DOHH2 (cell line): ENCODE results near the gene MSX1.

ENCODE experiments used
- H3F3A ChIP-seq: fragments of 200-600 bp; sonication (generic), shearing (Covaris generic); 2 replicates; pipeline ENCODE4 v1.6.0; 2016; ENCODE audit warnings: antibody characterized with exemption, mild to moderate bottlenecking; ENCODE audit not compliant: control insufficient read depth, insufficient read depth
- H3K27ac ChIP-seq: fragments of 200-600 bp; sonication (generic); 2 replicates; pipeline ENCODE4 v1.5.1; 2014; ENCODE audit warnings: low read depth, mild to moderate bottlenecking, low read length, moderate library complexity
- H3K27me3 ChIP-seq: fragments of 200-600 bp; sonication (generic); 2 replicates; pipeline ENCODE4 v1.6.1; 2014; ENCODE audit warnings: mild to moderate bottlenecking, low read length, mixed read lengths; ENCODE audit not compliant: control insufficient read depth
- H3K36me3 ChIP-seq: fragments of 200-600 bp; sonication (generic); 2 replicates; pipeline ENCODE4 v1.6.1; 2014; ENCODE audit warnings: mild to moderate bottlenecking, low read length, moderate library complexity, mixed read lengths; ENCODE audit not compliant: control insufficient read depth
- H3K4me1 ChIP-seq: fragments of 200-600 bp; sonication (generic); 2 replicates; pipeline ENCODE4 v1.6.1; 2014; ENCODE audit warnings: mild to moderate bottlenecking, low read length, mixed read lengths; ENCODE audit not compliant: control insufficient read depth
- H3K4me2 ChIP-seq: fragments of 200-600 bp; sonication (generic); 2 replicates; pipeline ENCODE4 v1.6.0; 2014; ENCODE audit warnings: mild to moderate bottlenecking, low read length, moderate library complexity
- H3K4me3 ChIP-seq: fragments of 200-600 bp; sonication (generic); 2 replicates; pipeline ENCODE4 v1.5.1; 2014; ENCODE audit warnings: mild to moderate bottlenecking, low read length, mixed read lengths
- H3K79me2 ChIP-seq: fragments of 200-600 bp; sonication (generic); 2 replicates; pipeline ENCODE4 v1.6.1; 2014; ENCODE audit warnings: mild to moderate bottlenecking, low read length, mixed read lengths; ENCODE audit not compliant: control insufficient read depth
- H3K9me2 ChIP-seq: fragments of 200-600 bp; sonication (generic); replicated peaks from 2 replicates; pipeline ENCODE4 v1.6.1; 2014; ENCODE audit warnings: mild to moderate bottlenecking, low read length, mixed read lengths; ENCODE audit not compliant: control insufficient read depth
- H3K9me3 ChIP-seq: fragments of 200-600 bp; sonication (generic); 2 replicates; pipeline ENCODE4 v1.6.1; 2014; ENCODE audit warnings: antibody characterized with exemption, low read length, mixed read lengths; ENCODE audit not compliant: control insufficient read depth, insufficient read depth
- H4K20me1 ChIP-seq: fragments of 200-600 bp; sonication (generic); 2 replicates; pipeline ENCODE4 v1.6.0; 2014; ENCODE audit warnings: low read depth, mild to moderate bottlenecking, antibody characterized with exemption, low read length, moderate library complexity; ENCODE audit not compliant: control insufficient read depth, insufficient read depth
- CTCF ChIP-seq: fragments of 200-600 bp; sonication (generic); IDR thresholded peaks from one replicate; pipeline ENCODE4 v1.5.1; 2014; ENCODE audit warnings: antibody characterized with exemption, mild to moderate bottlenecking, low read depth, low read length; ENCODE audit not compliant: poor library complexity, severe bottlenecking
- EZH2phosphoT487 ChIP-seq: fragments of 200-600 bp; sonication (generic); IDR thresholded peaks from 2 replicates; pipeline ENCODE4 v1.6.1; 2017; ENCODE audit warnings: borderline replicate concordance, mild to moderate bottlenecking, antibody characterized with exemption, low read length, moderate library complexity, mixed read lengths

The MSX1 gene

GRCh38 chr4:4854649-4855295 is 4.7 kb upstream of the MSX1 start:
- no peaks in the 10 kb centered on the region for H4K20me1 ChIP-seq
- TF ChIP-seq CTCF, result no peak
- TF ChIP-seq EZH2phosphoT487, result no peak; the same call in 1 of the 2 replicates
- no peak overlapping the region for H3K27ac ChIP-seq
- no peak overlapping the region for H3K4me3 ChIP-seq
- peaks cover under 1% of the 10 kb centered on the region for H3K79me2 ChIP-seq
- peaks cover 55% of the 10 kb centered on the region for H3K27me3 ChIP-seq
- no peaks in the 10 kb centered on the region for H3K9me3 ChIP-seq
- no peaks in the 10 kb centered on the region for H3K9me2 ChIP-seq
- H3K4me2 ChIP-seq, result no peak overlapping the region
- H3K4me1 ChIP-seq, result peaks cover 38% of the 10 kb centered on the region
- peaks cover 2% of the 10 kb centered on the region for H3F3A ChIP-seq
- no peaks in the 10 kb centered on the region for H3K36me3 ChIP-seq

- peaks cover 2% of the 10 kb centered on the region for H3F3A ChIP-seq
- H3K4me1 ChIP-seq, result peaks cover 38% of the 10 kb centered on the region
- H3K9me2 ChIP-seq, result no peaks in the 10 kb centered on the region
- no peak overlapping the region for H3K4me2 ChIP-seq
- TF ChIP-seq CTCF (no peak), EZH2phosphoT487 (no peak)
- H3K27me3 ChIP-seq, result peaks cover 55% of the 10 kb centered on the region
- peaks cover under 1% of the 10 kb centered on the region; the same call in 1 of the 2 replicates for H4K20me1 ChIP-seq
- H3K9me3 ChIP-seq, result no peaks in the 10 kb centered on the region
- peaks cover 8% of the 10 kb centered on the region for H3K79me2 ChIP-seq
- H3K27ac ChIP-seq, result no peak overlapping the region
- H3K4me3 ChIP-seq, result no peak overlapping the region
- no peaks in the 10 kb centered on the region for H3K36me3 ChIP-seq
These were observed 4.0 kb upstream of the MSX1 start for GRCh38 chr4:4855301-4856070.

- TF ChIP-seq CTCF, result no peak
- peak; percentile 46 for TF ChIP-seq EZH2phosphoT487
- H3K4me1 ChIP-seq, result peaks cover 47% of the 10 kb centered on the region
- no peaks in the 10 kb centered on the region for H3K9me2 ChIP-seq
- H3K36me3 ChIP-seq, result no peaks in the 10 kb centered on the region; the same call in 1 of the 2 replicates
- H3K4me3 ChIP-seq, result 0 out of 2 replicates have a peak overlapping the region, but pooled peaks have one; percentile 24
- peak overlapping the region; percentile 18 for H3K4me2 ChIP-seq
- H4K20me1 ChIP-seq, result peaks cover 6% of the 10 kb centered on the region; the same call in 1 of the 2 replicates
- no peaks in the 10 kb centered on the region for H3K9me3 ChIP-seq
- H3F3A ChIP-seq, result peaks cover 2% of the 10 kb centered on the region
- peaks cover 55% of the 10 kb centered on the region for H3K27me3 ChIP-seq
- no peak overlapping the region for H3K27ac ChIP-seq
- peaks cover 16% of the 10 kb centered on the region for H3K79me2 ChIP-seq
These were observed 3.1 kb upstream of the MSX1 start for GRCh38 chr4:4856071-4857000.
